Smooth muscle cell (in vitro differentiated cells): ENCODE results near the gene ZBTB38. TPM values are rescaled to one million over a fixed set of nuclear protein-coding genes. Genes with fewer than 3 reads are reported as not detected.

Experiments
- DNase-seq: peaks from one replicate; lab custom pipeline; 2025; ENCODE audit not compliant: unreplicated experiment; lab: John Stamatoyannopoulos, UW
- H2AFZ ChIP-seq: fragments of 200-600 bp; sonication (generic); 2 replicates; pipeline ENCODE4 v1.6.0; 2016; ENCODE audit warnings: antibody characterized with exemption, low read depth, mild to moderate bottlenecking
- H3F3A ChIP-seq: fragments of 200-600 bp; sonication (generic); 2 replicates; pipeline ENCODE4 v1.6.0; 2017; ENCODE audit warnings: antibody characterized with exemption, low read depth
- H3K27ac ChIP-seq: fragments of 200-600 bp; sonication (generic); 2 replicates; pipeline ENCODE4 v1.5.1; 2016; ENCODE audit warnings: low read depth, mild to moderate bottlenecking
- H3K27me3 ChIP-seq: fragments of 200-600 bp; sonication (generic); 2 replicates; pipeline ENCODE4 v1.6.1; 2016; ENCODE audit warnings: low read depth, mild to moderate bottlenecking
- H3K36me3 ChIP-seq: fragments of 200-600 bp; sonication (generic); 2 replicates; pipeline ENCODE4 v1.5.1; 2016; ENCODE audit warnings: low read depth
- H3K4me1 ChIP-seq: fragments of 200-600 bp; sonication (generic); 2 replicates; pipeline ENCODE4 v1.5.1; 2016; ENCODE audit warnings: low read depth
- H3K4me2 ChIP-seq: fragments of 200-600 bp; sonication (generic); 2 replicates; pipeline ENCODE4 v1.6.0; 2016; ENCODE audit warnings: mild to moderate bottlenecking
- H3K4me3 ChIP-seq: fragments of 200-600 bp; sonication (generic); 2 replicates; pipeline ENCODE4 v1.5.1; 2016; ENCODE audit warnings: mild to moderate bottlenecking
- H3K79me2 ChIP-seq: fragments of 200-600 bp; sonication (generic); 2 replicates; pipeline ENCODE4 v1.6.0; 2016; ENCODE audit warnings: low read depth, mild to moderate bottlenecking
- H3K9ac ChIP-seq: fragments of 200-600 bp; sonication (generic); 2 replicates; pipeline ENCODE4 v1.6.0; 2016; ENCODE audit warnings: low read depth
- H3K9me3 ChIP-seq: fragments of 200-600 bp; sonication (generic); replicated peaks from 2 replicates; pipeline ENCODE4 v1.5.1; 2016; ENCODE audit warnings: low read depth
- H4K20me1 ChIP-seq: fragments of 200-600 bp; sonication (generic); 2 replicates; pipeline ENCODE4 v1.6.0; 2016; ENCODE audit warnings: low read depth
- WGBS: methylation state at CpG from one replicate; pipeline ENCODE4 v1.1.7; 2016; ENCODE audit warnings: low lambda C conversion rate; 5-methylcytosine and 5-hydroxymethylcytosine counted together
- polyA plus RNA-seq: library from polyadenylated mRNA; unstranded; fragments of >200 nt; fragmentation: Nextera tagmentation; extraction: Ambion mirVana; gene quantifications from 2 replicates; pipeline ENCODE4 v1.2.1, GENCODE V29; 2016
- total RNA-seq: library from RNA; depleted of rRNA; stranded (reverse); fragments of >200 nt; gene quantifications from 2 replicates; pipeline ENCODE4 v1.2.3, GENCODE V29; 2014
- TF ChIP-seq, protein P1 (sequence below): fragments of 200-600 bp; sonication (generic); IDR thresholded peaks from 2 replicates; pipeline ENCODE4 v1.5.1; 2017; ENCODE audit warnings: borderline replicate concordance, mild to moderate bottlenecking, antibody characterized with exemption; ENCODE audit not compliant: insufficient read depth, poor library complexity, severe bottlenecking

Gene ZBTB38
- total and polyA plus RNA-seq, 2 experiments from 2014 or later: 21.7 to 68.0 TPM

DNA sequence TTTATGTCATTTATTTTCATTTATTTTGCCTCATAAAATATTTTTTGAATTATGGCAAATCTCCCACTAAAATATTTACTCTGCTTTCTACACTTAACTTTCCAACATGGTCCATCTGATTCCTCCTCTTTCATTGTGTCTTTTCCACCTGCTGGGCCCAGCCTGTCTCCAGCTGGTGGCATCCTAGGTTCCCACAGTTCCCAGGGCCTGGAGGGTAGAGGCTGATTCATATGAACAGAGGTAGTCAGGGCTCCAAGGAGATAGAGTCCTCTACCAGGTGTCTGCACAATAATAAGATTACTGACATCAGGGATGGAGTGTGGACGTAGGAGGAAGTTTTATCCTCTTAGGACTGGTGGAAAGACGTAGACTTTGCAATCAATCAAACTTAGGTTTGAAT, 14.3 kb downstream of the ZBTB38 start:
- no peaks in the 10 kb centered on the region for H3K4me1 ChIP-seq
- peaks cover 5% of the 10 kb centered on the region for H4K20me1 ChIP-seq
- H3F3A ChIP-seq: no peaks in the 10 kb centered on the region
- DNase-seq: no peak
- H3K4me3 ChIP-seq: no peak overlapping the region
- no peaks in the 10 kb centered on the region for H3K27me3 ChIP-seq
- H2AFZ ChIP-seq: no peak overlapping the region
- no peak overlapping the region for H3K27ac ChIP-seq
- no peaks in the 10 kb centered on the region for H3K9me3 ChIP-seq
- peaks cover 6% of the 10 kb centered on the region for H3K36me3 ChIP-seq
- TF ChIP-seq, protein P1, sequence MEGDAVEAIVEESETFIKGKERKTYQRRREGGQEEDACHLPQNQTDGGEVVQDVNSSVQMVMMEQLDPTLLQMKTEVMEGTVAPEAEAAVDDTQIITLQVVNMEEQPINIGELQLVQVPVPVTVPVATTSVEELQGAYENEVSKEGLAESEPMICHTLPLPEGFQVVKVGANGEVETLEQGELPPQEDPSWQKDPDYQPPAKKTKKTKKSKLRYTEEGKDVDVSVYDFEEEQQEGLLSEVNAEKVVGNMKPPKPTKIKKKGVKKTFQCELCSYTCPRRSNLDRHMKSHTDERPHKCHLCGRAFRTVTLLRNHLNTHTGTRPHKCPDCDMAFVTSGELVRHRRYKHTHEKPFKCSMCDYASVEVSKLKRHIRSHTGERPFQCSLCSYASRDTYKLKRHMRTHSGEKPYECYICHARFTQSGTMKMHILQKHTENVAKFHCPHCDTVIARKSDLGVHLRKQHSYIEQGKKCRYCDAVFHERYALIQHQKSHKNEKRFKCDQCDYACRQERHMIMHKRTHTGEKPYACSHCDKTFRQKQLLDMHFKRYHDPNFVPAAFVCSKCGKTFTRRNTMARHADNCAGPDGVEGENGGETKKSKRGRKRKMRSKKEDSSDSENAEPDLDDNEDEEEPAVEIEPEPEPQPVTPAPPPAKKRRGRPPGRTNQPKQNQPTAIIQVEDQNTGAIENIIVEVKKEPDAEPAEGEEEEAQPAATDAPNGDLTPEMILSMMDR: no peak
- whole genome bisulfite sequencing: 98% methylated on average over 2 of the region's 2 CpGs
- H3K79me2 ChIP-seq: peaks cover 12% of the 10 kb centered on the region
- H3K4me2 ChIP-seq: no peak overlapping the region
- H3K9ac ChIP-seq: no peak overlapping the region

DNA sequence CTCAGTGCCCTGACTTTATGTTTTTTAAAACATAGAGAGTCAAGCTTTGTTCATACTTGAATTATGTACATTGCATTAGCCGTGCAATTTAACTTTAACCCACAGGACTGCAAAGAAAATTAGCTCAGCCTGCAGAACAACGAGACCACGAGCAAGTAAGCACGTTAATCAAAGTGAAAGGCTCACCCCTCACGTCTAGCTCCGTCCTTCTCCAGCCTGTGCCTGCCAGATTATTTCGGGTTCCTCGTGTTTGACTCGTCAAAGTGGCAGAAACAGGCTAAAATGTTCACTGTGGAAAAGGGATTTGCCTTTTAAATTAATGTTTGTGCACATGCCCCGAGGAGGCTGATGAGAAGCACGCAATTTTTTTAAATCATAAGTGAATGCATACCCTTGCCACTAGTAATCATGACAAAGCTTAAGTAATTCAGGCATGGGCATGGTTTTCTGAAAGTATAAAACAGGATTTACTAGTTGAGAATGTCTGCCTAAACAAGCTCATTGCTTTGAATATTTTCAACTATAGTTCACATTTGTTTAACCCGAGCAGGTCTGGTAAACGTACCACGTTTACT, 15.3 kb downstream of the ZBTB38 start:
- Histone ChIP-seq H4K20me1 (peaks cover 5% of the 10 kb centered on the region), H3K9me3 (no peaks in the 10 kb centered on the region), H3K4me3 (no peak overlapping the region), H2AFZ (no peak overlapping the region), H3K36me3 (peaks cover 9% of the 10 kb centered on the region), H3K4me1 (no peaks in the 10 kb centered on the region), H3F3A (no peaks in the 10 kb centered on the region), H3K4me2 (peak overlapping the region; percentile 5), H3K27ac (peak overlapping the region; percentile 63), H3K27me3 (no peaks in the 10 kb centered on the region), H3K9ac (no peak overlapping the region), H3K79me2 (peaks cover 12% of the 10 kb centered on the region)
- WGBS: 84% methylated on average over 14 of the region's 14 CpGs
- DNase-seq: no peak
- TF ChIP-seq, protein P1: no peak

- 74% methylated on average over 4 of the region's 4 CpGs for WGBS
- H2AFZ ChIP-seq: no peak overlapping the region
Measured at GRCh38 chr3:141384157-141384556, 15.9 kb downstream of the ZBTB38 start.

More at GRCh38 chr3:141384157-141384556, 15.9 kb downstream of the ZBTB38 start:
- Histone ChIP-seq H3K79me2 (peaks cover 12% of the 10 kb centered on the region), H3K4me2 (peak overlapping the region; percentile 5), H3K27me3 (no peaks in the 10 kb centered on the region), H3K9ac (no peak overlapping the region), H3F3A (no peaks in the 10 kb centered on the region), H3K27ac (peak overlapping the region; percentile 63), H4K20me1 (peaks cover 5% of the 10 kb centered on the region), H3K36me3 (peaks cover 9% of the 10 kb centered on the region), H3K9me3 (no peaks in the 10 kb centered on the region), H3K4me3 (no peak overlapping the region), H3K4me1 (no peaks in the 10 kb centered on the region)
- TF ChIP-seq, protein P1: no peak
- DNase-seq: no peak
